Smooth muscle cell (in vitro differentiated cells): ENCODE results near the gene TAF6. TPM values are rescaled to one million over a fixed set of nuclear protein-coding genes. Genes with fewer than 3 reads are reported as not detected.

Source experiments
- DNase-seq: peaks from one replicate; lab custom pipeline; 2025; ENCODE audit not compliant: unreplicated experiment; lab: John Stamatoyannopoulos, UW
- H2AFZ ChIP-seq: fragments of 200-600 bp; sonication (generic); 2 replicates; pipeline ENCODE4 v1.6.0; 2016; ENCODE audit warnings: antibody characterized with exemption, low read depth, mild to moderate bottlenecking
- H3F3A ChIP-seq: fragments of 200-600 bp; sonication (generic); 2 replicates; pipeline ENCODE4 v1.6.0; 2017; ENCODE audit warnings: antibody characterized with exemption, low read depth
- H3K27ac ChIP-seq: fragments of 200-600 bp; sonication (generic); 2 replicates; pipeline ENCODE4 v1.5.1; 2016; ENCODE audit warnings: low read depth, mild to moderate bottlenecking
- H3K27me3 ChIP-seq: fragments of 200-600 bp; sonication (generic); 2 replicates; pipeline ENCODE4 v1.6.1; 2016; ENCODE audit warnings: low read depth, mild to moderate bottlenecking
- H3K36me3 ChIP-seq: fragments of 200-600 bp; sonication (generic); 2 replicates; pipeline ENCODE4 v1.5.1; 2016; ENCODE audit warnings: low read depth
- H3K4me1 ChIP-seq: fragments of 200-600 bp; sonication (generic); 2 replicates; pipeline ENCODE4 v1.5.1; 2016; ENCODE audit warnings: low read depth
- H3K4me2 ChIP-seq: fragments of 200-600 bp; sonication (generic); 2 replicates; pipeline ENCODE4 v1.6.0; 2016; ENCODE audit warnings: mild to moderate bottlenecking
- H3K4me3 ChIP-seq: fragments of 200-600 bp; sonication (generic); 2 replicates; pipeline ENCODE4 v1.5.1; 2016; ENCODE audit warnings: mild to moderate bottlenecking
- H3K79me2 ChIP-seq: fragments of 200-600 bp; sonication (generic); 2 replicates; pipeline ENCODE4 v1.6.0; 2016; ENCODE audit warnings: low read depth, mild to moderate bottlenecking
- H3K9ac ChIP-seq: fragments of 200-600 bp; sonication (generic); 2 replicates; pipeline ENCODE4 v1.6.0; 2016; ENCODE audit warnings: low read depth
- H3K9me3 ChIP-seq: fragments of 200-600 bp; sonication (generic); replicated peaks from 2 replicates; pipeline ENCODE4 v1.5.1; 2016; ENCODE audit warnings: low read depth
- H4K20me1 ChIP-seq: fragments of 200-600 bp; sonication (generic); 2 replicates; pipeline ENCODE4 v1.6.0; 2016; ENCODE audit warnings: low read depth
- CTCF ChIP-seq: fragments of 200-600 bp; sonication (generic); IDR thresholded peaks from 2 replicates; pipeline ENCODE4 v1.5.1; 2017; ENCODE audit warnings: borderline replicate concordance, mild to moderate bottlenecking, antibody characterized with exemption; ENCODE audit not compliant: insufficient read depth, poor library complexity, severe bottlenecking
- WGBS: methylation state at CpG from one replicate; pipeline ENCODE4 v1.1.7; 2016; ENCODE audit warnings: low lambda C conversion rate; 5-methylcytosine and 5-hydroxymethylcytosine counted together
- polyA plus RNA-seq: library from polyadenylated mRNA; unstranded; fragments of >200 nt; fragmentation: Nextera tagmentation; extraction: Ambion mirVana; gene quantifications from 2 replicates; pipeline ENCODE4 v1.2.1, GENCODE V29; 2016
- total RNA-seq: library from RNA; depleted of rRNA; stranded (reverse); fragments of >200 nt; gene quantifications from 2 replicates; pipeline ENCODE4 v1.2.3, GENCODE V29; 2014

TAF6 gene
- total and polyA plus RNA-seq, 2 experiments from 2014 or later = 26.6 to 78.0 TPM

GRCh38 chr7:100065452-100066186 lies 53.5 kb downstream of the TAF6 start:
- Histone ChIP-seq H3K4me2 (no peak overlapping the region), H3K36me3 (peaks cover 12% of the 10 kb centered on the region), H3F3A (peaks cover 30% of the 10 kb centered on the region), H4K20me1 (no peaks in the 10 kb centered on the region), H3K27ac (peak overlapping the region; percentile 3), H3K9me3 (peaks cover 11% of the 10 kb centered on the region), H3K4me3 (no peak overlapping the region), H3K9ac (no peak overlapping the region), H3K4me1 (no peaks in the 10 kb centered on the region), H3K27me3 (no peaks in the 10 kb centered on the region), H3K79me2 (no peaks in the 10 kb centered on the region), H2AFZ (no peak overlapping the region)
- 40% methylated on average over 8 of the region's 8 CpGs for WGBS
- no peak for TF ChIP-seq CTCF
- DNase-seq = no peak

GRCh38 chr7:100064162-100064561 lies 55.0 kb downstream of the TAF6 start:
- Histone ChIP-seq H3K27ac (no peak overlapping the region), H3K4me1 (no peaks in the 10 kb centered on the region), H4K20me1 (no peaks in the 10 kb centered on the region), H3K27me3 (no peaks in the 10 kb centered on the region), H3K79me2 (no peaks in the 10 kb centered on the region), H2AFZ (no peak overlapping the region), H3K4me3 (no peak overlapping the region), H3K9ac (no peak overlapping the region), H3K4me2 (no peak overlapping the region), H3K36me3 (peaks cover 5% of the 10 kb centered on the region), H3F3A (peaks cover 28% of the 10 kb centered on the region), H3K9me3 (no peaks in the 10 kb centered on the region)
- TF ChIP-seq CTCF = no peak
- 87% methylated on average over 9 of the region's 9 CpGs for WGBS
- DNase-seq = no peak

- TF ChIP-seq CTCF = no peak
- H3K4me2 ChIP-seq = no peak overlapping the region
- H3K4me3 ChIP-seq = no peak overlapping the region
Measured at GRCh38 chr7:100063376-100063775, 55.8 kb downstream of the TAF6 start.

More at GRCh38 chr7:100063376-100063775, 55.8 kb downstream of the TAF6 start:
- no peak for DNase-seq
- no peaks in the 10 kb centered on the region for H4K20me1 ChIP-seq
- peaks cover 25% of the 10 kb centered on the region for H3F3A ChIP-seq
- no peaks in the 10 kb centered on the region for H3K4me1 ChIP-seq
- H2AFZ ChIP-seq = no peak overlapping the region
- H3K9me3 ChIP-seq = no peaks in the 10 kb centered on the region
- H3K27ac ChIP-seq = no peak overlapping the region
- WGBS = 97% methylated on average over 4 of the region's 4 CpGs
- peaks cover 5% of the 10 kb centered on the region for H3K36me3 ChIP-seq
- H3K79me2 ChIP-seq = no peaks in the 10 kb centered on the region
- no peak overlapping the region for H3K9ac ChIP-seq
- no peaks in the 10 kb centered on the region for H3K27me3 ChIP-seq
